HEK293T (cell line): ENCODE results near the gene AMOT.

Experiments used
- CTCF ChIA-PET: fragments of 350-600 bp; formaldehyde crosslinking; extraction: SDS; loops from one replicate; lab custom pipeline; 2021; ENCODE audit warnings: antibody characterized with exemption, inconsistent platforms; lab: Yijun Ruan, JAX
- POLR2A ChIA-PET: fragments of 350-600 bp; formaldehyde crosslinking; extraction: SDS; loops from one replicate; lab custom pipeline; 2020; ENCODE audit warnings: antibody characterized with exemption, inconsistent platforms; lab: Yijun Ruan, JAX
- DNase-seq: peaks from one replicate; pipeline ENCODE4 v3.0.0; 2012; ENCODE audit warnings: mixed read lengths; ENCODE audit errors: extremely low spot score
- ARNT ChIP-seq: fragments of 450-650 bp; IDR thresholded peaks from 2 replicates; pipeline ENCODE4 v1.6.1; 2017; ENCODE audit warnings: mild to moderate bottlenecking
- BHLHE40 ChIP-seq: fragments of 450-650 bp; IDR thresholded peaks from 2 replicates; pipeline ENCODE4 v1.6.1; 2016; ENCODE audit warnings: mild to moderate bottlenecking, moderate library complexity, borderline replicate concordance
- CTBP1 ChIP-seq: fragments of 450-650 bp; IDR thresholded peaks from 2 replicates; pipeline ENCODE4 v1.6.1; 2016; ENCODE audit warnings: borderline replicate concordance
- ELF4 ChIP-seq: fragments of 450-650 bp; IDR thresholded peaks from 2 replicates; pipeline ENCODE4 v1.6.1; 2017; ENCODE audit warnings: antibody characterized with exemption
- FOXA1 ChIP-seq: fragments of 450-650 bp; IDR thresholded peaks from 2 replicates; pipeline ENCODE4 v1.6.1; 2016; ENCODE audit warnings: mild to moderate bottlenecking
- FOXK2 ChIP-seq: fragments of 450-650 bp; IDR thresholded peaks from 2 replicates; pipeline ENCODE4 v1.6.1; 2016; ENCODE audit warnings: mild to moderate bottlenecking
- FOXM1 ChIP-seq: fragments of 450-650 bp; IDR thresholded peaks from 2 replicates; pipeline ENCODE4 v1.6.1; 2017; ENCODE audit warnings: mild to moderate bottlenecking, borderline replicate concordance
- HDGF ChIP-seq: fragments of 450-650 bp; IDR thresholded peaks from 2 replicates; pipeline ENCODE4 v1.6.1; 2017; ENCODE audit warnings: antibody characterized with exemption, borderline replicate concordance
- L3MBTL2 ChIP-seq: fragments of 450-650 bp; conservative IDR thresholded peaks from 2 replicates; pipeline ENCODE4 v1.6.1; 2016; ENCODE audit warnings: mild to moderate bottlenecking
- LEF1 ChIP-seq: fragments of 450-650 bp; IDR thresholded peaks from 2 replicates; pipeline ENCODE4 v1.6.1; 2017; ENCODE audit warnings: mild to moderate bottlenecking, borderline replicate concordance
- NFRKB ChIP-seq: fragments of 450-650 bp; IDR thresholded peaks from 2 replicates; pipeline ENCODE4 v1.6.1; 2016; ENCODE audit warnings: mild to moderate bottlenecking, moderate library complexity
- SP1 ChIP-seq: fragments of 450-650 bp; IDR thresholded peaks from 2 replicates; pipeline ENCODE4 v1.6.1; 2017
- SUZ12 ChIP-seq: fragments of 450-650 bp; IDR thresholded peaks from 2 replicates; pipeline ENCODE4 v1.6.1; 2016; ENCODE audit warnings: mild to moderate bottlenecking
- TARDBP ChIP-seq: fragments of 450-650 bp; IDR thresholded peaks from 2 replicates; pipeline ENCODE4 v1.6.1; 2016
- ZNF384 ChIP-seq: fragments of 450-650 bp; IDR thresholded peaks from 2 replicates; pipeline ENCODE4 v1.6.1; 2016
- TF ChIP-seq, protein P1 (sequence below): fragments of 450-650 bp; IDR thresholded peaks from 2 replicates; pipeline ENCODE4 v1.6.1; 2016

The AMOT gene

DNA sequence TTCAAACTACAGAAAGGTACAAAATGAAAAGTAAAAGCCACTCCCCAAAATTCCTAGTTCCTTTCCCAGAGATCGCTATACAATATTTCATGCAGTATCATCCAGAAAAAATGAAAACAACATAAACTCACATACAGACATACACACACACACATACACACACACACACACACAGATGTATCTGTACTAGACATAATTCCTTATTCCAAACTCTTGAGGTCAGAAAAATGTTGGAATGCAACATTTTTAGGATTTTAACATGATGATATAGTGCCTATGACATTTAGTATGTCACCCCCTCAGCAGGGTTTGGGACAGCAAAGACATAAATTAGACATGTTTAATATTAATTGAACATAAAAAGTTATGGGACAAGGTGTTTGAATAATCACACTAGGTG lies 87.5 kb downstream of the AMOT start:
- POLR2A ChIA-PET: no interaction called here
- no peak for TF ChIP-seq FOXK2
- no peak for TF ChIP-seq LEF1
- TF ChIP-seq ZNF384: no peak
- no peak for TF ChIP-seq CTBP1
- TF ChIP-seq SUZ12: no peak
- TF ChIP-seq TARDBP: no peak
- no peak for TF ChIP-seq SP1
- TF ChIP-seq ARNT: no peak
- TF ChIP-seq FOXM1: no peak
- no peak for TF ChIP-seq BHLHE40
- TF ChIP-seq, protein P1, sequence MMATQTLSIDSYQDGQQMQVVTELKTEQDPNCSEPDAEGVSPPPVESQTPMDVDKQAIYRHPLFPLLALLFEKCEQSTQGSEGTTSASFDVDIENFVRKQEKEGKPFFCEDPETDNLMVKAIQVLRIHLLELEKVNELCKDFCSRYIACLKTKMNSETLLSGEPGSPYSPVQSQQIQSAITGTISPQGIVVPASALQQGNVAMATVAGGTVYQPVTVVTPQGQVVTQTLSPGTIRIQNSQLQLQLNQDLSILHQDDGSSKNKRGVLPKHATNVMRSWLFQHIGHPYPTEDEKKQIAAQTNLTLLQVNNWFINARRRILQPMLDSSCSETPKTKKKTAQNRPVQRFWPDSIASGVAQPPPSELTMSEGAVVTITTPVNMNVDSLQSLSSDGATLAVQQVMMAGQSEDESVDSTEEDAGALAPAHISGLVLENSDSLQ: no peak
- no peak for TF ChIP-seq ELF4
- TF ChIP-seq NFRKB: no peak
- TF ChIP-seq FOXA1: no peak
- TF ChIP-seq L3MBTL2: no peak
- no peak for TF ChIP-seq HDGF
- CTCF ChIA-PET: no interaction called here
- DNase-seq: no peak

DNA sequence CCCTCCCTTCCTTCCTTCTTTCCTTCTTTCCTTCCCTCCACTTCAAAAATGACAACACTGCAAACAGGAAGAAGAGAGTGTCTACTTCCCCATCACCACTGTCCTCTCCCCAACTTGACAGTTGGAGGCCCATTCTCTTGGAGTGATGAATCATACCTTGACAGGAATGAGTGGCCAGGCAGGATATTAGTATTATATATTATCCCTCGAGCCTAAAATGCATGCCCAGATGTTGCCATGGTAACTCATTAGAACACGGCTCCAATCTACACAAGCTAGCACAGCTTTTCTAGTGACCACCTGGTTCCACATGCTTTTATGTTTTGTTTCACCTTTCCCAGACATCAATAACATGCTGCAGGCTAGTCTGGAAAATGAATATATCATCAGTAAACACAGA lies 89.6 kb downstream of the AMOT start:
- TF ChIP-seq FOXA1 (no peak), ARNT (no peak), FOXM1 (no peak), L3MBTL2 (no peak)
- TF ChIP-seq, protein P1: no peak
- CTCF ChIA-PET: no interaction called here

DNA sequence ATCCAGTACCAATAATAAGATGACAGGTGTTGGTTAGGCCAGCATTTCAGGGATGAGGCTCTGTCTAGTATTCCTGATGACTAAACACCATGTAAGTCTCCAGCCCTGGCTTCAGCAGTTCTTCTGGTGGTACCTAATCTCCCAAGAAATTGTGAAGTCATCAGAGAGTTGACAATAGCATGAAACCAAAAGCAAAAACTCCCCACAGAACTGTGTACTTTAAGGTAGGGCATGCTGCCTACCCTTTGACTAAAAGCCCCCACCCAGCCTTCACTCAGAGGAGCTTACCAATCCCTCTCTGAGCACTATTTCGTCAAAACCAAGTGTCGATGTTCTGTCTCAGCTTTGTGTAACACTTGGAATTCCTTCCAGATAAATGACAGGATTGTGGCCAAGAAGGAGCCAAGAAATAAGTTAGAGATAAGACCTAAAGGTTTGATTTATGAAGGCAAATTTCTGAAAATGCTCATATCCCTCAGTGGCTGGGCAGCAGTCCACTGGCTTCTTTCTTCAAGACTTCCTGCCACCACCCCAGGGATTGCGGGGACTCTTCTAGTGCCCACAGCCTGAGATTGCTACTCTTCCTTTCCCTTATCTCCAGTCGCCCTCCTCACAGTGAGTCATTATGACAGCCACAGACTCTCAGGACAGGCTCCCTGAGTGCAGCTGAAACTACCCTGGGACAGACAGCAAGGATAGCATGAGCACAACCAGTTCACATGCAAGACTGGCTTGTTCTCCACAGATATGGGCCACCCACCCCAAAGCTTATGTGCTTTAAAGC lies 93.6 kb downstream of the AMOT start:
- no peak for TF ChIP-seq L3MBTL2
- TF ChIP-seq, protein P1: no peak
- no peak for TF ChIP-seq CTBP1
- no peak for TF ChIP-seq TARDBP
- POLR2A ChIA-PET: no interaction called here
- DNase-seq: no peak
- CTCF ChIA-PET: no interaction called here

More for the DNA sequence above, 89.6 kb downstream of the AMOT start:
- POLR2A ChIA-PET: no interaction called here
- DNase-seq: no peak

DNA sequence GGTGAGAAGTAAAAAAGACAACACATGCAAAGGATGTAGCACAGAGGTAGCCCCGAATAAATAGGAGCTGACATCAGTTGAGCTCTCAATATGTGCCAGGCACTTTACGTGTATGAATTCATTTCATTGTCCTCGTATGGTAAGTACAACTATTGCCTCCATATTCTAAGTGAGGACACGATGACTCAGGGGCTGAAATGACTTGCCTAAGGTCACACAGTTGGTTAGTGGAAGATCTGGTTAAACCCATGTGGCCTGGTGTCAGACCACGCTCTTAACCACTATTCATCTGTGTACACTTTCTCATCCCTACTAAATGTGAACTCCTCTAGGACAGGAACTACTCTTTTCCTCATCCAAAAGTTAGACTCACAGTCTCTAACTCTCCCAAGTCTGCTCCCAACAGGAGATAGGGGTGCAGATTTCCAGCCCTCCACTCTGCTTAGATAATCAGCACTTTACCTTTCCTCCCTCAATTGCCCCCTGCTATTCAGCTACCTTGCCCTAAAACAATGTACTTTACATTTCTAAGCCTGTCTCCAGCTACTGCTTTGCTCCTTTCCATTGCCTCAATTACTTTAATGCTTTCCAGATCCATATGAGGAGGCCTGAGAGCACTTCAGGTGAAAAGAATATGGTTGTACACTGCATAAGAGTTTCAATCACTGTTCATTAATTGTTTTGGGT lies 102.1 kb downstream of the AMOT start:
- CTCF ChIA-PET: no interaction called here

DNA sequence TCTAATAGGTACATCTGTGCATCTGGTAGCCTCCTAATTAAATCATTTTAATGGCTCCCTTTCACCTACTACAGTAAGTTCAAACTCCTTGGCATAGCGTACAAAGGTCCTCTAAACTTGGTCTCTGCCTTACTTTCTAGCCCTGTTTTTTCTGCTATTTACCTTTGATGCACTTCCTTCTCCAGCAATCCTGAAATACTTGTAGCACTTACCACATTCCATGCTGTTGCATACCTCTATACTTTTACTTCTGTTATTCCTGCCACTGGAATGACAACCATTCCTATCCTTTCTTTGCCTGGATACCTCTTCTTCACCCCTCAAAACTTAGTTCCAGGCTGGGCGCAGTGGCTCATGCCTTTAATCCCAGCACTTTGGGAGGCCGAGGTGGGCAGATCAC lies 104.3 kb downstream of the AMOT start:
- no peak for DNase-seq
- CTCF ChIA-PET: no interaction called here
- TF ChIP-seq L3MBTL2: no peak
- TF ChIP-seq ELF4: no peak
- TF ChIP-seq ZNF384: no peak
- no peak for TF ChIP-seq CTBP1
- TF ChIP-seq FOXA1: no peak
- no peak for TF ChIP-seq HDGF
- no peak for TF ChIP-seq TARDBP
- TF ChIP-seq SP1: no peak
- no peak for TF ChIP-seq FOXM1
- no peak for TF ChIP-seq BHLHE40
- no peak for TF ChIP-seq FOXK2
- TF ChIP-seq ARNT: no peak
- TF ChIP-seq, protein P1: no peak
- no peak for TF ChIP-seq LEF1
- TF ChIP-seq NFRKB: no peak
- TF ChIP-seq SUZ12: no peak
- POLR2A ChIA-PET: no interaction called here

More for the DNA sequence above, 102.1 kb downstream of the AMOT start:
- DNase-seq: no peak
- POLR2A ChIA-PET: no interaction called here
- TF ChIP-seq SP1: no peak
- TF ChIP-seq NFRKB: no peak
- TF ChIP-seq, protein P1: no peak
- TF ChIP-seq L3MBTL2: no peak
- no peak for TF ChIP-seq ARNT
